Activated T-cell treated with anti-CD3 and anti-CD28 coated beads, Interleukin-2, amount 50 U/mL, for 48 hours (primary cell): ENCODE results near the gene GATA2.

ENCODE experiments used
- DNase-seq, 2 experiments: peaks; one replicate each; pipeline ENCODE4 v3.0.0-alpha.2; 2020

Gene GATA2

GRCh38 chr3:128432301-128432970 lies 60.6 kb downstream of the GATA2 start:
- no peak for DNase-seq

GRCh38 chr3:128431803-128432300 lies 61.1 kb downstream of the GATA2 start:
- DNase-seq = no peak

GRCh38 chr3:128430731-128431130 lies 62.3 kb downstream of the GATA2 start:
- no peak for DNase-seq

- DNase-seq = no peak
Observed at GRCh38 chr3:128430301-128430700, 62.7 kb downstream of the GATA2 start.

GRCh38 chr3:128429751-128430150 lies 63.2 kb downstream of the GATA2 start:
- DNase-seq = no peak
